ENCODE data around the gene CDKN2D.

The CDKN2D gene

GRCh38 chr19:10568826-10569651 lies at the start of gene CDKN2D:
CDKN2D (minus strand) TSS chr19:10568979; CDS start chr19:10568653, 326 bp downstream.
- no peak for TF ChIP-seq CTCF (IDR thresholded peaks at IDR 0.05; ENCODE audit: insufficient read depth, low read length, poor library complexity, severe bottlenecking)
- Histone ChIP-seq H3K27me3 (replicated peaks; ENCODE audit: control insufficient read depth, insufficient read depth, low read length) (no peaks in the 10 kb centered on the region), H3K4me3 (replicated peaks; ENCODE audit: low read depth, low read length) (peak within 1 kb of the TSS; percentile 70), H3K36me3 (ENCODE audit: control insufficient read depth, insufficient read depth, low read length) (no peaks in the 10 kb centered on the region)
- peak; percentile 100 for DNase-seq (ENCODE audit: extremely low read depth, insufficient read length)

- no peak for DNase-seq (ENCODE audit: extremely low read depth, insufficient read length)
- TF ChIP-seq CTCF (IDR thresholded peaks at IDR 0.05; ENCODE audit: insufficient read depth, low read length, poor library complexity, severe bottlenecking) = no peak
- Histone ChIP-seq H3K4me3 (replicated peaks; ENCODE audit: low read depth, low read length) (no peak overlapping the region), H3K27me3 (replicated peaks; ENCODE audit: control insufficient read depth, insufficient read depth, low read length) (no peaks in the 10 kb centered on the region), H3K36me3 (ENCODE audit: control insufficient read depth, insufficient read depth, low read length) (no peaks in the 10 kb centered on the region; the same call in 1 of the 2 replicates)
Observed at GRCh38 chr19:10617409-10618121, 48.8 kb upstream of the CDKN2D start.

DNA sequence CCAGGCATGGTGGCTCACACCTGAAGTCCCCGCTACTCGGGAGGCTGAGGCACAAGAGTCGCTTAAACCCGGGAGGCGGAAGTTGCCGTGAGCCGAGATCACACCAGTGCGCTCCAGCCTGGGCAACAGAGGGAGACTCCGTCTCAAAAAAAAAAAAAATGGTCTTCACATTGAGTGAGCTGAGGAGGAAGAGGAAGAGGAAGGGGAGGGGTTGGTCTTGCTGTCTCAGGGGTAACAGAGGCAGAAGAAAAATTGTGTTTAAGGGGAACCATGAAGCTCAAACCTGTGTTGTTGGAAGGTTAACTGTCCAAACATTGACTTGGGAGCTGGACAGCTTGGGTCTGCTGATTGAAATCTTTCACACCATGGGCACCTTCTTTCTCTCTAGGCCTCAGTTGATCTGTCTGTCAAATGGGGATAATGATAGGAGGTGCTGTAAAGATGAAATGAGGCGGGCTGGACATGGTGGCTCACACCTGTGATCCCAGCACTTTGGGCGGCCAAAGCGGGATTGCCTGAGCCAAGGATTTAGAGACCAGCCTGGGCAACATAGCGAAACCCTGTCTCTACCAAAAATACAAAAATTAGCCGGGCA lies 46.7 kb upstream of the CDKN2D start:
- H3K27me3 ChIP-seq (replicated peaks; ENCODE audit: control insufficient read depth, insufficient read depth, low read length) = no peaks in the 10 kb centered on the region
- TF ChIP-seq CTCF (IDR thresholded peaks at IDR 0.05; ENCODE audit: insufficient read depth, low read length, poor library complexity, severe bottlenecking) = no peak
- no peak overlapping the region for H3K4me3 ChIP-seq (replicated peaks; ENCODE audit: low read depth, low read length)
- DNase-seq (ENCODE audit: extremely low read depth, insufficient read length) = no peak
- no peaks in the 10 kb centered on the region; the same call in 1 of the 2 replicates for H3K36me3 ChIP-seq (ENCODE audit: control insufficient read depth, insufficient read depth, low read length)

GRCh38 chr19:10612499-10613119 lies 43.8 kb upstream of the CDKN2D start:
- TF ChIP-seq CTCF (IDR thresholded peaks at IDR 0.05; ENCODE audit: insufficient read depth, low read length, poor library complexity, severe bottlenecking) = no peak
- no peak overlapping the region for H3K4me3 ChIP-seq (replicated peaks; ENCODE audit: low read depth, low read length)
- H3K36me3 ChIP-seq (ENCODE audit: control insufficient read depth, insufficient read depth, low read length) = no peaks in the 10 kb centered on the region; the same call in 1 of the 2 replicates
- DNase-seq (ENCODE audit: extremely low read depth, insufficient read length) = no peak
- H3K27me3 ChIP-seq (replicated peaks; ENCODE audit: control insufficient read depth, insufficient read depth, low read length) = no peaks in the 10 kb centered on the region

GRCh38 chr19:10611907-10612306 lies 43.1 kb upstream of the CDKN2D start:
- H3K27me3 ChIP-seq (replicated peaks; ENCODE audit: control insufficient read depth, insufficient read depth, low read length) = no peaks in the 10 kb centered on the region
- TF ChIP-seq CTCF (IDR thresholded peaks at IDR 0.05; ENCODE audit: insufficient read depth, low read length, poor library complexity, severe bottlenecking) = no peak
- no peak for DNase-seq (ENCODE audit: extremely low read depth, insufficient read length)
- no peak overlapping the region for H3K4me3 ChIP-seq (replicated peaks; ENCODE audit: low read depth, low read length)
- no peaks in the 10 kb centered on the region; the same call in 1 of the 2 replicates for H3K36me3 ChIP-seq (ENCODE audit: control insufficient read depth, insufficient read depth, low read length)
